ENCODE results near the gene MDFI.

DNA sequence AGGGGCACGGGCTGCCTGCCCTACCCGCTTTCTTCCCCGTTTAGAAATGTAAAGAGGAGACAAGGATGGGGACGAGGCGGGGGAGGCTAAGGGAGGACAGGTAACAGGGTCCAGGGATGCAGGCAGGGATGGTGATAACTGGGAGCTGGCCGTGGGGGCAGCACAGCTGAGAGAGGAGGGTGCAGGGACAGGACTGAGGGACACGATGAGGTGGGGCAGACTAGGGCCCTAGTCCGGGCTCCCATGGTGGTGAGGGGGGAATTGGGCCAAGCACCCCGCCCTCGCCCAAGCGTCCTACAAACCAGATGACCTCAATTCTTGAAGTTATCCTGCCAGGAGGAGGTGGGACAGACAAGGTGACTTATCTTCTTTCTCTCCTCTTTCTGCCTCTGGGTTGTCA is 44.4 kb upstream of the MDFI start:
- TF ChIP-seq, protein P1, sequence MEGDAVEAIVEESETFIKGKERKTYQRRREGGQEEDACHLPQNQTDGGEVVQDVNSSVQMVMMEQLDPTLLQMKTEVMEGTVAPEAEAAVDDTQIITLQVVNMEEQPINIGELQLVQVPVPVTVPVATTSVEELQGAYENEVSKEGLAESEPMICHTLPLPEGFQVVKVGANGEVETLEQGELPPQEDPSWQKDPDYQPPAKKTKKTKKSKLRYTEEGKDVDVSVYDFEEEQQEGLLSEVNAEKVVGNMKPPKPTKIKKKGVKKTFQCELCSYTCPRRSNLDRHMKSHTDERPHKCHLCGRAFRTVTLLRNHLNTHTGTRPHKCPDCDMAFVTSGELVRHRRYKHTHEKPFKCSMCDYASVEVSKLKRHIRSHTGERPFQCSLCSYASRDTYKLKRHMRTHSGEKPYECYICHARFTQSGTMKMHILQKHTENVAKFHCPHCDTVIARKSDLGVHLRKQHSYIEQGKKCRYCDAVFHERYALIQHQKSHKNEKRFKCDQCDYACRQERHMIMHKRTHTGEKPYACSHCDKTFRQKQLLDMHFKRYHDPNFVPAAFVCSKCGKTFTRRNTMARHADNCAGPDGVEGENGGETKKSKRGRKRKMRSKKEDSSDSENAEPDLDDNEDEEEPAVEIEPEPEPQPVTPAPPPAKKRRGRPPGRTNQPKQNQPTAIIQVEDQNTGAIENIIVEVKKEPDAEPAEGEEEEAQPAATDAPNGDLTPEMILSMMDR (IDR thresholded peaks at IDR 0.05), result no peak
- TF ChIP-seq POLR2A (IDR thresholded peaks at IDR 0.05), result no peak

Measured in testis (tissue), 2 donors.